ENCODE data around the gene DTNA. TPM values are rescaled to one million over a fixed set of nuclear protein-coding genes. Genes with fewer than 3 reads are reported as not detected.

DTNA gene
- total RNA-seq, 1 experiment from 2014 or later = 0.77 TPM

DNA sequence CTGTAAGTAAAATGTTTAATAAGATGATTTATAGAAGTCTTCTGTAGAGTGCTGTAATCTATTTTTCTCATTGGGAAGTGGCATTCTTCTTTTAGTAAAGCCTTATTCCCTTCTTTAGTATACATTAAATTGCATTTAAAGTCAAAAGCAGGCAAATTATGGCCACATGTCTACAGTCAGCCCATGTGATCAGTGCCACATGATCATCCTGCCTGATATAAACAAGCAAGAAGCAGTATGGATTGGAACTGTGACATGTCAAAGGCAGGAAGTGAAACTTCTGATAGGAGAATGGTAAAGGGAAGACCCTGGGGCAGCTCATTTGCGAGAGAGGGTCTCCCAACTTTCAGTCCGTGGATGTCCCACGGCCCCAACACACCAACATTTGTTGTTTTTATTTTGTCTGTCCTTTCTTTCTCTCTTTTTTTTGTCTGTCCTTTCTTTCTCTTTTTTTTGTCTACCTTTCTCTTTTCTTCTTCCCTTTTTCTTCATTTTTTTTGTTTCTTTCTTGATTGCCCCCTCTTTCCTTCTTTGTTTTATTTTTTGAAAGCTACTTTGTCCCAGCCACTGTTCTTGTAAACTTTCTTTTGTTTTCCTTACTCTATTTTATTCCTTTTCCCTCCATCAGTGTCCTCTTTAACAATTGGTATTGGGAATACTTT, 154.9 kb downstream of the DTNA start:
- no TSS peak for BruUV-seq (replicated peaks)
- no peak for ATAC-seq
- in situ Hi-C loops (cut with HindIII; ENCODE audit: low pct_unique_long_range_greater_than_20kb, low sequenced_read_pairs) = no loop called here

DNA sequence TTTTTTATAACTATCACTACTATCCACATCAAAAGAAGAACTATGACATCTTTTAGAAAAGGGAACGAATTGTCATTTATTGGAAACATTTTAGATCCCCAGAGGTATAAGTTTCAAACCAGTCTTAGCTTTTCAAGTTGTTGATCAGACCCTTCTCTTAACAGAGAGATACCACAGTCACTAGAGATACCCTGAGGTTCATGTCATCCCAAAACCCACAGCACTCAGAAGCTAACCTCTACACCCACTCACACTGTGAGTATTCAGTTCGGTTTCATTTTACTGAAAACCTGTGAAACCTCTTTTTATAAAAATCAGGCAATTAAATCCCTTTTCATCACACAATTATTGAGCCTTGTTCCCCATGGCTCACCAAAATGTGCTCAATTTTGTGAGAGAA, 156.2 kb downstream of the DTNA start:
- POLR2A ChIA-PET = interaction anchor here (0.6 to 0.7 kb wide), 2 partner anchors 22 to 174 kb away, joined by 3 to 6 read pairs; no protein-coding TSS in a partner anchor
- H3K4me1 ChIP-seq (ENCODE audit: control insufficient read depth, insufficient read depth, low read length) = no peaks in the 10 kb centered on the region
- H3K27ac ChIP-seq (ENCODE audit: low read length) = no peak overlapping the region
- in situ Hi-C loops (cut with HindIII; ENCODE audit: low pct_unique_long_range_greater_than_20kb, low sequenced_read_pairs) = no loop called here
- intact Hi-C loops (cut with micrococcal nuclease; ENCODE audit: unreplicated experiment) = loop anchor here (5.0 kb wide), 1 partner anchor 276 kb away; no protein-coding TSS in a partner anchor
- CTCF ChIA-PET = no interaction called here
- H3K36me3 ChIP-seq (ENCODE audit: control insufficient read depth, insufficient read depth, low read length) = no peaks in the 10 kb centered on the region
- no peaks in the 10 kb centered on the region for H3K9me3 ChIP-seq (ENCODE audit: control insufficient read depth, insufficient read depth, low read depth, low read length)
- no TSS peak for BruUV-seq (replicated peaks)
- no peaks in the 10 kb centered on the region for H3K27me3 ChIP-seq (ENCODE audit: control insufficient read depth, insufficient read depth, low read length)
- TF ChIP-seq POLR2AphosphoS5 (IDR thresholded peaks at IDR 0.05; ENCODE audit: low read depth, low read length) (no peak), REST (IDR thresholded peaks at IDR 0.05; ENCODE audit: insufficient read depth in 1 of 2, low read depth in 2 of 2, low read length in 1 of 2) (no peak), SIN3A (IDR thresholded peaks at IDR 0.05; ENCODE audit: borderline replicate concordance, insufficient read depth, low read depth, low read length) (no peak), TCF7L2 (IDR thresholded peaks at IDR 0.05; ENCODE audit: low read depth, low read length) (no peak), CTCF (IDR thresholded peaks at IDR 0.05) (no peak)
- no peak overlapping the region for H3K4me3 ChIP-seq (ENCODE audit: low read depth in 2 of 2, low read length in 2 of 2)
- ATAC-seq (no peak), DNase-seq (ENCODE audit: low read depth, low spot score) (no peak)

More for the DNA sequence above, 154.9 kb downstream of the DTNA start:
- Histone ChIP-seq H3K4me1 (ENCODE audit: control insufficient read depth, insufficient read depth, low read length) (no peaks in the 10 kb centered on the region), H3K9me3 (ENCODE audit: control insufficient read depth, insufficient read depth, low read depth, low read length) (no peaks in the 10 kb centered on the region), H3K36me3 (ENCODE audit: control insufficient read depth, insufficient read depth, low read length) (no peaks in the 10 kb centered on the region), H3K4me3 (ENCODE audit: low read depth in 2 of 2, low read length in 2 of 2) (no peak overlapping the region), H3K27me3 (ENCODE audit: control insufficient read depth, insufficient read depth, low read length) (no peaks in the 10 kb centered on the region), H3K27ac (ENCODE audit: low read length) (no peak overlapping the region)
- ChIA-PET POLR2A (no interaction called here), CTCF (no interaction called here)
- no peak for TF ChIP-seq SIN3A (IDR thresholded peaks at IDR 0.05; ENCODE audit: borderline replicate concordance, insufficient read depth, low read depth, low read length)
- TF ChIP-seq CTCF (IDR thresholded peaks at IDR 0.05) = no peak
- no peak for TF ChIP-seq TCF7L2 (IDR thresholded peaks at IDR 0.05; ENCODE audit: low read depth, low read length)
- no peak for TF ChIP-seq POLR2AphosphoS5 (IDR thresholded peaks at IDR 0.05; ENCODE audit: low read depth, low read length)
- TF ChIP-seq REST (IDR thresholded peaks at IDR 0.05; ENCODE audit: insufficient read depth in 1 of 2, low read depth in 2 of 2, low read length in 1 of 2) = no peak
- DNase-seq (ENCODE audit: low read depth, low spot score) = no peak
- intact Hi-C loops (cut with micrococcal nuclease; ENCODE audit: unreplicated experiment) = loop anchor here (5.0 kb wide), 1 partner anchor 277 kb away; no protein-coding TSS in a partner anchor

Measured in Panc1 (cell line).